Activated T-helper 9 cell treated with anti-CD3 and anti-CD28 coated beads, Interleukin-2, amount 50 U/mL, for 16 hours (primary cell): ENCODE results near the gene TRAF3.
"Not testable (repeated sequence)": the region's sequence is repeated elsewhere in the genome, so short reads cannot be mapped to it uniquely, and the experiment has no call there.

Experiments used
- DNase-seq: peaks from one replicate; pipeline ENCODE4 v3.0.0-alpha.2; 2020; ENCODE audit warnings: low read depth

Gene TRAF3

DNA sequence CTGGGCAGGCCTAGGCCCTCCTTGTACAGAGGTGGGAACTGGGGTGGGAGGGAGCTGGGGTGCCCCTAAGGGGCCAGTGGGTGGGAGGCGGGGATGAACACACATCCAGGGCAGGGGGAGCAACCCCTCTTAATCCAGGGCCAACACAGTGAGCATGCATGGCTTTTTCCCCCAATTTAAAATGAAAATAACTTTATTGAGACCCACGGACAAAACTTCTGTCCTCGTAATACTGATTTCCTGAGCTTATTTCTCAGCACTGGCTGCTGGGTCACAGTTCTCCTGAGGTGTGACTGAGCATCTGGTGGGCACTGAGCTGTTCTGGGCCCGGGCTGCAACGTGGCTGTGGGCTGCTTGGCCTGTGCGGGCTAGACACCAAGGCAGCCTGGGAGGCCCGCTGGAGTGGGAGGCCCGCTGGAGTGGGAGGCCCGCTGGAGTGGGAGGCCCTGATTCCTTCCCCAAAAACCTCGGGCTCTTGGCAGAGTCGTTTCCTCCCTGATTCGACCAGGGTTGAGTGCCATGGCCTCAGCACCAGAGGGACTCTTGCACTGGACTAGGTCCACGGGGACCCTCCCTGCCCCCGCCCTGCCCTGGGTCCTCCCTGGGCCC, 24.9 kb upstream of the TRAF3 start:
- DNase-seq, result no peak

DNA sequence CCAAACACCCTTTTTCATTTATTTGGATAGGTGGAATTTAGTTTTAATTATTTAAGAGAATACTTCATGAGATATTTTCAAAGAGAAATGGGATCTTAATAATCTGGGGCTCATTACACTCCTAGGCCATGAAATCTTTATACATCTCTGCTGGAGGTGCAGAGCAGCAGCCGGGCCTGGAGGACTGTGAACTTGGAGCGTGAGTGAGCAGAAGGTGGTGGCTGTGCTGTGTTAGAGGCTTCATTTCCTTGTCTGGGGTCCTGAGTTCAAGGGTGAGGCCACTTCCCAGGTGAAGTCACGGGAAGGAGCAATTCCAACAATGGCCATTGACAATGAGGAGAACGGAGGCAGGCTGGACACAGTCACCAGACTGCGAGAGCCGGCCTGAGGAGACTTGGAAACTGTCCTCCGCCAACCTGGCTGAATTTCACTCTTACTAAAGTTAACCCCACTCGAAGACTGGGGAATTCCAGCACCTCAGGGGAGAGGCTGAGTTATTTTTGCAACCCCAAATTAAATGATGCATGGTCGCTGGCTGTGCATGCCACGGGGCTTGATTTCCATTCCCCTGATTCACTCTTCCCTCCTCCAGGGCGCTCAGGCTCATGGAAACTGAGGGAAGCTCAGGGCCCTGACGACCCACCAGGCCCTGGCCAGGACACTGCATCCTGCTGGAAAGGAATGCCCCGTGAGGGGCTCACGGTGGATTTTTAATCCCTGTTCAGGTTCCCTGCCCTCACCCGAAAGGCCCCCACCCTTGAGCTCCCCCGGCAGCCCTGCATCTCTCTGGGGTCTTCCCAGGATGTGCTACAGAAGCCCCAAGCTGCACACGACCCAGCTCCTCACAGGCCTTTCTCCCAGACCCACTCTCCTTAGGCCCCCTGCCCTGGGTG, 22.6 kb upstream of the TRAF3 start:
- no peak for DNase-seq

DNA sequence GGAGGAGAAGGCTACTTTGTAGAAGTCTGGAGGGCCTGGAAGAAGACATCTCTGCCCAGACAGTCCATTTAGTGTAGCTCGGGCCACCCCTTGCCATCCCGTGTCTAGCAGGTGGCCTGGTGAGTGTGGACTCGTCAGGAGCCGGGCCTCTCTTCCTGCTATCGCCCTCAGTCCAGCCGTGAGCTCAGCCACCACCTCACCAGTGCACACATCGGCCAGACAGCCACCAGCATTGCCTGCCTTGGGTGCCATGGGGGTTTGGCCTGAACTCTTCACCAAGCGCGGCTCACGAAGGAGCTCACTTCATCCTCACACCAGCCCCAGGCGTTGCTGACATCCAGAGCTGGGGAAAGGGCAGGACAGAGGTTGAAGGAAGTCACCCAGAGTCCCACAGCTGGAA, 19.6 kb upstream of the TRAF3 start:
- no peak for DNase-seq

DNA sequence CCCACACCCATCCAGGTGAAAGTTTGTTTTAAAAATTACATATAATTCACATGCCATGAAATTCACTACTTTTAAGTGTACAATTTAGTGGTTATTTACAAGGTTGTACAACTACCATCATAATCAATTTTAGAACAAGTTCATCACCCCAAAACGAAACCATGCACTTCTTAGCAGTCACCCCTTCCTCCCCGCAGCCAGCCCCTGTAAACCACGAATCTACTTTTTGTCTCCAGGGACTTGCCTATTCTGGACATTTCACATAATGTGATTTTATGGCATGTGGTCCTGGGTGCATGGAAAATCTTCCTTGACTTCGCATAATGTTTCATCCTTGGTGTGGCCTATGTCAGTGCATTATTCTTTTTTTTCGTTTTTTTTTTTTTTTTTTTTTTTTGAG, 19.2 kb upstream of the TRAF3 start:
- DNase-seq, result no peak

DNA sequence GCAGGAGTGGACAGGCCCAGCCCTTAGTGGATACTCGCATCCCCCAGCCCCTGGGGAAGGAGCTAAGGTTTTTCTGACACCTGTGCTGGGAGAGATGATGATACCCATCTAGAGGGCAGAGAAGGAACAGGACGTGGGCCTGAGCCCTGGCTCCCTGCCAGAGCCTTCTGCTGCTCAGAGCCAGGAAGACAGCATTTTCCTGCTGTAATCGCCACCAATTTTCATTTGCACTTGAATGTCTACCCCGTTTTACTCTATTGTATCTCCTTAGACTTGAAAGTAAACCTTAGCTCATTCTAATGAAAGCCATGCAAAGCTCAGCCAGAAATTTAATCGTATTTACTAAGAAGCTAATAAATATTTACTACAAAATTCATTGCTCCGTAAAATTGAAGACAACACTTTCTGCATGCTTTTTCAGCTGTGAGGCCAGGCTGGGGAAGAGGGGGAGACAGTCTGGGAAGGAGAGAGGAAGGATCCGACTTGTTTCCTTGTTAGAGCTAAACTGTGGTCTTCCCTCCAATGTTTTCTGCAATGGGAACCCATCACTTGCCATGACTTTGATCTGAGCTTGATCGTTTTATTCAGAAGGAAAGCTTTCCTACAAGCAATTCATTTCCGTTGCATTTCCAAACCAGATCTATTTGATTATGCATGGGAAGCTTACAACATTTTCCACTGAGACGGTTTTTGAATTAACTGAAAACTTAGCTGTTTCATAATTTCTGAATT, 17.6 kb upstream of the TRAF3 start:
- no peak for DNase-seq

DNA sequence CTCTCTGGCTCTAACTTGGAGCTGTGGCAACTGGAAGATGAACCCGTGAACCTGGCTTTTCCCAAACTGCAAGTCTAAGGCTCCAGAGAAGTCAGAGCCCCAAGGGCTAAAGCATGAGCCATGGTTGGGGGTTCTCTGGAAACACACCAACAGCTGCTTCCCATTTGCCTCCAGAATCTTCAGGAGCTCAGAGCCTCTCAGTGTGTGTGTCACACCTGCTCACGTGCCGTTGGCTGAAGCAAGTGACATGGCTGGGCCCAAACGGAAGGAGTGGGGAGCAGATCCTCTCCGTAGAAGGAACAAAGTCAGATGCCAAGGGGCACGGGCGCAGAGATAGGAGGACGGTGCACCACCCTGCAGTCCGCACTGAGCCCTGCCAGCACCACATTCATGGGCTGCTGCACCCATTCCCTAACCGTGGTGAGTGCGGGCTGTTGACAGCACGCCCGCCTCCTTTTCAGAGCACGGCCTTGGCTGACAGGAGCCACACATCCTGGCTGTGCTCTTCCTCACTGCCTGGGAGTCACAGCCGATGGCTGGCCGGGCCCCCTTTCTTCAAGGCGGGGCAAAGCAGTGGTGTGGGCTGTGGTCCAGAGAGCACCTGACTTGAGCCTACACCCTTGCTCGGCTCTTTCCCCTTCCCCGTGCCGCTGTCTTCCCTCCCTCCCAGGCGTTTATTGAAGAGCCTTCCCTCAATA, 16.6 kb upstream of the TRAF3 start:
- no peak for DNase-seq

DNA sequence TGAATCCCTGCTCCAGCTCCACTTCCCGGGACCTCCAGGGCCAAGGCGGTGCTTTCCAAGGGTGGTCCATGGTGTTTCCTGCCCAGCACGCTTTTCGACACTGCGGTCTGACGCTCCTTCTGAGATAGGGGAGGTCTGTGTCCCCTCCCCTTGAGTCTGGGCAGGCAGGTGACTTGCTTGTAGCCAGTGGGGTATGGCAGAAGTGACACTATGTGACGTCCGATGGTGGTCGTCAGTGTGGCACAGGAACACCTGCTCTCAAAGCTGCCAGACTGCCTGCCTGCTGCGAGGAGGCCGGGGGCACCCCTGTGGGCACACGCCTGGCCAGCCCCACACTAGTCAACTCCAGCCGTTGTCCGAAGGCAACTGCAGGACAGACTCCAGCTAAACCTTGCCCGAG, 16.0 kb upstream of the TRAF3 start:
- DNase-seq, result no peak

DNA sequence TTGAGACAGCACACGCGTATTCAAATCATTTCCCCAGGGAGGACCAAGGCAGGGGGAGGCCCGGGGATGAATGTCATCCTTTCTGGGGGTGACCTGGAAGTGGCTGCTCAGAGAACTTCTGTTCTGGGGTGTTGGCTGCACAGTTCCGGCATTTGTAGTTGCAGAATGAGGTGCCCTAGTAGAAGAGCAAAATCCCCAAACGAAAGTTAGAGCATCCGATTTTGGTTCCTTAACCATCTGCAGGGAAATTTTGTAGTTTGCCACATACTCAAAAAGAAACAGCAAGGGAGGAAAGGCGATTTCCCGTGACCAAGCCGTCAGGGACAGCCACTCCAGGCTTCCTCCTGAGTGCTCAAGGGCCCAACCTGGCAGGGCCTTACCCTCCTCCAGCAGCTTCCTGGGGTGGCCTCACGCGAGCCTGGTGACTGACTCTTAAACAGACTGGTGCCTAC, 13.0 kb upstream of the TRAF3 start:
- no peak for DNase-seq

DNA sequence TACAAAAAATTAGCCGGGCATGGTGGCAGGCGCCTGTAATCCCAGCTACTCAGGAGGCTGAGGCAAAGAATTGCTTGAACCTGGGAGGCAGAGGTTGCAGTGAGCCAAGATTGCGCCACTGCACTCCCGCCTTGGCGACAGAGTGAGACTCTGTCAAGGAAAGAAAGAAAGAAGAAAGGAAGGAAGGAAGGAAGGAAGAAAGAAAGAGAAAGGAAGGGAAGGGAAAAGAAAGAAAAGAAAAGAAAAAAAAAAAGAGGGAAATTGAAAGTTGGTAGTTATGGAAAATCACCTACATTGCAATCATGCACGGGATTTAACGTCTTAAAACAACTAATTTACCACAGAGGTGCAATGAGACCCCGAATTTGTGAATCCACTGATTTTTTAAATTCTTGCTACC, 11.5 kb upstream of the TRAF3 start:
- not testable (repeated sequence) for DNase-seq

DNA sequence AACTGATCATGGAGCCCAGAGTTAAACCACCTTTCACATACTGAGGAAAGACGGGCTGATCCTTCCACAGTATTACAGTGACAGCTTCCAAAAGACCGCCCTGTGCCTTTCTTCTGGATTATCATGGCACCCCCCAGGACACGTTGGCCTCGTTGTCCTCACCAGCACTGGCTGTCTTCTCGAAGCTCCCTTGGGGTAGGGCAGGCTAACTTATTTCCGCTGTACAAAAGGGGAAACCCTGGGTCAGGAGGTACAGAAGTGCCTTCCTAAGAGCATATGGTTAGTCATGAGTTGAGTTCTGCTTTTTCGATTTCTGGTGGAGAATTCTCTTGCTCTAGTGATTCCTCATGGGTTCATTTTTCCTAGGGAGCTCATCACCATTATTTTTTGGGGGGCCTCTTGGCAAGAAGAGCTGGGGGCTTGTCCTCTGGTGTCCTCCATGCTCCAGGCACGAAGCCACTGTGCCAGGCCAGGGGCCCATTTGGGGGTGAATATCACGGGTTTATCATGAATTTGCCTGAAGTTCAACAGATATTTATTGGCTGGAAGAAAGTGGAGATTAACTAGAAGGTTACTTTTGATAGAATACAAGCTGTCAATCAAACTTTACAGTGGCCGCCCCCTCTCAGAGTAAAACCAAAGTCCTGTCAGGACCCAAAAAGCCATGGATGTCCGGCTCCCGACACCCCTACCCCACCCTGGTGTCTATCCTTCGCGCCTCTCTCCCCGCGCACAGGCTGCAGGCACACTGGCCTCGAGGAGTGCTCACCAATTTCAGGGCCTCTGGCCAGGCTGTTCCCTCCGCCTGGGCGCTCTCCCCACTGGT, 8.8 kb upstream of the TRAF3 start:
- DNase-seq, result no peak

DNA sequence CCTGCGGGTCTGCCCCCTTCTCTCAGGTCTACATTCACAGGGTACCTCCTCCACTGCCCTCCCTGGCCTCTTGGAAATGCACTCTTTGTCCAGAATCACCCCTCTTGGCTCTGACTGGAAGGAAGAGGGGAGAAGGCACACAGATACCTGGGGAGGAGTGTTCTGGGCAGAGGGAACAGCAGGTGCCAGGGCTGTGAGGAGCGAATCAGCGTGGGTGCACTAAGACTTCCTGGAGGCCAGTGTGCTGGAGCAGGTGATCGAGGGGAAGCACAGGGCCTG, 8.3 kb upstream of the TRAF3 start:
- no peak for DNase-seq

DNA sequence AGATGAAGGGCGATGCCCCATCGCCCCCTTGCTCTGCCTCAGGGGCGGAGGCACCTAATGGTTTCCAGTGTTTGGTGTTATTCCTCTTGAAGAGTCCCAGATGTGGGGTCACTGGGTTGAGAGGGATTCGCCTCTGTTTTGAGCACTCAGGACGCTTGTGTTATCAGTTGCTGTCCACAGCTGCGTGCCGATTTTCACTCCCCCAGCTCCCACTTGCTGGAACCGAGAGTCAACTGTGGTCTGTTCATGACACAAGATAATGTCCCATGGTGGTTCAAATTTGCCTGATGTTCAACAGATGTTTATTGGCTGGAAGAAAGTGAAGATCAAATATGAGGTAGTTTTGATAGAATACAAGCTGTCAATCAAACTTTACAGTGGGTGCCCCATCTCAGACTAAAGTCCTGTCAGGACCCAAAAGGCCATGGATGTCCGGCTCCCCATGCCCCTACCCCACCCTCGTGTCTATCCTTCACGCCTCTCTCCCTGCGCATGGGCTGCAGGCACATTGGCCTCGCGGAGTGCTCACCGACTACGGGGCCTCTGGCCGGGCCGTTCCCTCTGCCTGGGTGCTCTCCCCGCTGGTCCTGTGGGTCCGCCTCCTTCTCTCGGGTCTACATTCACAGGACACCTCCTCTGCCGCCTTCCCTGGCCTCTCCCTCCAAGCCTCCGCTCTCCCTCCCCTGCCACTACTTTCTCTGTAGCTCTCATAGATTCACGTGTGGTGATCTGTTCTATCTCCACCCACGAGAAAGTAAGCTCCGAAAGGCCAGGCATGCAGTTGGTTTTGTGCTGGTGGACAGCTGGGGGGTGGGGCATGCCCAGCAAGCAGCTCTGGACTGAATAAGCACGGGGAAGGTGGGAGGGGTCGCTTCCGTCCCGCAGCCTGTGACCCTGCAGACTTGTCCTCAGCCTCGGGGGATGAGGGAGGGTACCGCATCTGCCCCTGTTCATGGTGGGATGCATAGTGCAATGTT, 6.8 kb upstream of the TRAF3 start:
- no peak for DNase-seq

DNA sequence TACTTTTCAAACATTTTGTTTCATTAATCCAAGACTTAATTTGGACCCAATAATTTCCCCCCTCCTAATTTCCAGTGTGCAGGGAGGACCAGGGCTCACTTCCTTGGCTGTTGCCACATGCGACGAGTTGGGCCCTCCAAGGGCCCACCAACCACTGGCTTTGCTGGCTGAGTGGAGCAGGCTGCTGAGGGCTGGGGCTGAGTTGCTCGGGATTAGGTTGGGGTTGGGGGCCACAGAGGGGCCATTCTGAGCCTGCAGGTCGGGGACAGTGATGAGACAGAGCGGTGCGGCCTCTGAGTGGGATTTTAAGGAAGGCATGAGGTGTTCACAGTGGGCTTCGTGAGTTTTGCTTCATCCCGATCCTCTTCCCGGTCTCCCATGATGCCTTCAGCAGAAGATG, 6.1 kb upstream of the TRAF3 start:
- DNase-seq, result no peak

DNA sequence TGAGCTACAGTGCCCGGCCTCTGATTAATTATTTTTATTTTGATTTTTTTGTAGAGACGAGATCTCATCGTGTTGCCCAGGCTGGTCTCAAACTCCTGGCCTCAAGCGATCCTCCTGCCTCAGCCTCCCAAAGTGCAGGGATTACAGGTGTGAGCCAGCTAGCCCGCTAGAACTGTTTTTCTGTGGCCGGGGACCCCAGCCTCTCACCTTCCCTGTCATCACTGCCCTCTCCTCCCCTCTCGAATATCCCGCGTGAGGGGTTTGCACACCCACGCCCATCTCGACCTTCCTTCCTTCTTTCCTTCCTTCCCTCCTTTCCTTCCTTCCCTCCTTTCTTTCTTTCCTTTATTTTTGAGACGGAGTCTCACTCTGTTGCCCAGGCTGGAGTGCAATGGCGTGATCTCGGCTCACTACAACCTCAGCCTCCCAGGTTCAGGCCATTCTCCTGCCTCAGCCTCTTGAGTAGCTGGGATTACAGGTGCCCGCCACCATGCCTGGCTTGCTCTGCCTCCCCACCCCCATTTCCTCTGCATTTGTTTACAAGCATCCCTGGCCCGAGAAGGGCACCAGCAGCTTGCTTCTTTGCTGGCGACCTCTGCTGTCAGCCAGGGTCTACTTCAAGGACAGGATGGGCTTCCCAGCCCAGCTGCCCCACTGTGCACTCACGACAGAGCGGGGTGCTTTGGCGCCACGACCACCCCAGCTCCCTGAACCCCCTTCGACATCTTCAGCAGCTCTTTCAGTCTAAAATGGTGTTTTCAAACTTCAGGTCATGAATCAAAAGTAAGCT, 4.3 kb upstream of the TRAF3 start:
- no peak for DNase-seq

DNA sequence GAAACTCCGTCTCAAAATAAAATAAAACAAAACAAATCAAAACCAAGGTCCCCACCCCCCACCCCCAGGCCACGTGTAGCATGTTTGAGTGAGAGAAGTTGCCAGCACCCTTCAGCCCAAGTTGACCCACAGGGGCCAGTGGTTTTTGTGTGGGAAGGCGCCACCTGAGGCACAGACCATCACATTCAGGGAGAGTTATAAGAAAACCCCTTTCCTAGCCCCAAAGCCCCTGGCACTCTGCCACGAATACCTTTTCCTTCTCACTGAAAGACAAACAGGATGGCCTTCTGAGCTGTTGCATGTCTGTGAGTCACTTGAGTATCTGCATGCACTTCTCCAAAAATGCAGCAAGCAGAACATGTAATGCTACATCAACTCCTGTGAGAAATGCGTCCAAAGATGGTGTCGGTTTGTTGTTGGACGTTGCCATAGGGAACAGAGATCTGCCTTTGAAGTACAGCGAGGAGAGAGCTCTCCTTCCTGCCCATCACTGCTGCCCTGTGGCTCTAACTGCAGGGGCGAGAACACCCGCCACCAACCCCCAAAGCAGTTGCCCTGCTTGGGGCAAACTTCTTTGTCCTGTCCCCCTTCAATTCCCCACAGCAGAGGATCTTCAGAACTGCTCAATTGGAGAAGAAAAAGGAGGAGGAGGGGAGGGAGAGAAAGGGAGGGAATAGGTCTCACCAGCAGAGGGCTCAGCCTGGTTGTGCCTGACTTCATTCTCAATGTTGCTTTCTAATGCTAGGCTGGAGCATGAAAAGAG, 2.7 kb upstream of the TRAF3 start:
- DNase-seq, result peak; percentile 31

DNA sequence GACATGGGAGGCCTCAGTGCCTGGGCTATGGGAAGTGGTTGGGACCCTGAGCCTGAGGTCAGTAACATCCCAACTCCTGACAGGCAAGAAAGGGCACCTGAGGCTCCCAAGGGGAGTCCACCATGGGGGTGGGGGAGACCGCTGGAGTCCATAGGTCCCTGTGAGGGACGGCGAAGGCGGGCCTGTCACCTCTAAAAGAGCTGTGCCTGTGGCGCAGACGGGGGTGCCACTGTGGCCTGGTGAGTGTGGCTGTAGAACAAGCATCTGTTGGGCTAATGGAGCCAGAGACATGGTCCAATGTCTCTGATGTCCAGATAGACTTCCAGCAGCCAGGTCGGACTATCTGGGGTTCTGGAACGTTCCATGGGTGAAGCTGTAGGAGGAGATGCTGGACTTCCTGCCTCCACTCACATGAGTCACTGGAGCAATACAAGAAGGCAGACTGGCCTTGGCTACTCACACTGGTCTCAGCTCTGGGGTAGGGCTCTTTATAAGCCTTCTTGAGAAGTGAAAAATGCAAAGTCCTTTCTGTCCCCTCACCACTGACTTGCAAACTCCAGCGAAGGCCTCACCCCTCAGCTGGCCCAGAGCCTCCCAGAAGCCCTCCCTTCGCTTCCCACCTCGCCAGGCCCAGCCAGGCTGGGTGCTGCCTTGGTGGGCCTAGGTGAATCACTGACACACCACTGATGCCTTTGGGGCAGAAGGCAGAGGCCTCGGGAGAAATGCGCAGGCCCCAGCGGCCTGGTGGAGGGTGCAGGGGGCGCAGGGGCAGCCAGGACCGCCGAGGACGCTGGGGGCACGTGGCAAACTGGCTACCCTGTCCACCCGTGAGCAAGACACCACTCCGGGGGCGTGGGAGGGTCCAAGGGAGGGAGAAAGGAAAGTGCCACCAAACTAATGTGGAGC, 1.1 kb upstream of the TRAF3 start:
- no peak for DNase-seq

DNA sequence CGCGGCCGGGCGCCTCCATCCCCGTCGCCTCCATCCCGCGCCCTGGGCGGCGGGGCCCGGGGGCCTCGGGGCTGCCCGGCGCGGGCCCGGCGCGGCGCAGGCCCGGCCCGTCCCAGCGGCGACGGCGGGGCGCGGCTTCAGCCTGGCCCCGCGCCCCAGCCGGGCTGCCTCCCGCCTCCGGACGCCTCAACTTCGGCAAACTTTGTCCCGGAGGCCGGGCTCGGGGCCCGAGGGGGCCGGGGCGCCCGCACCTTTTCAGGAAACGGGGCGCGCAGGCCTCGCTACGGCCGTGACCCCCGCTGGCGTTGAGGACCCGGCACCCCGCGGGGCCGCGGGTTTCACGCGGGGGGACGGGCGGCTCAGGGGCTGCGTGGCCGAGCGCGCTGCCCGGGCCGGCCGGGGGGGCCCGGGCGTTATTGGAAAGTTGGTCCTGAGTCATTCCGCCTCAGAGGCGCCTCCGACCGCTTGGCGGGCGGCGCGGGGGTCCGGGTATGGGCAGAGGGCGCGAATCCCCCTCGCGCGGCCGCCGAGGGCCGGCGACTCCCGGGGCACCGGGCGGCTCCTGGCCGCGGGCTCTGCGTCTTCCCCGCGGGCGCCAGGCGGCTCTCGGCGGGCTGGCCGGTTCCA, 575 bp downstream of the TRAF3 start:
- peak; percentile 8 for DNase-seq
